T-helper 2 cell (primary cell): Measurements from ENCODE around the gene PPM1M.

ENCODE experiments used
- DNase-seq, 5 experiments: peaks; one replicate each; pipeline versions ENCODE4 v3.0.0 to v3.0.0-alpha.2; 2012 to 2022
- total RNA-seq, 2 donors: gene quantifications; one replicate each; lab custom pipeline; 2026; lab: John Stamatoyannopoulos, UW

The PPM1M gene
- total RNA-seq = 38.3 to 67.4 reads per million in 2 donors

GRCh38 chr3:52245322-52246263 is at the start of gene PPM1M:
Gene PPM1M (plus strand): TSS chr3:52245759. CDS start chr3:52245825, 66 bp downstream.
- peak; percentile 39 to 88 (median 65) for DNase-seq

GRCh38 chr3:52195823-52196331 is 49.7 kb upstream of the PPM1M start:
- DNase-seq = no peak

- DNase-seq = no peak
Measured at GRCh38 chr3:52196977-52197376, 48.6 kb upstream of the PPM1M start.

GRCh38 chr3:52197499-52197841 is 48.1 kb upstream of the PPM1M start:
- no peak for DNase-seq

- DNase-seq = peak; percentile 90 to 93 (median 91)
Measured at GRCh38 chr3:52197842-52198625, 47.5 kb upstream of the PPM1M start, which contains the start of gene ALAS1. Gene ALAS1 (plus strand): TSS chr3:52198160. CDS start chr3:52199242, 1,082 bp downstream.

- no peak for DNase-seq
Measured at GRCh38 chr3:52198643-52199608, 46.6 kb upstream of the PPM1M start.

- DNase-seq = no peak
Measured at GRCh38 chr3:52200981-52201679, 44.4 kb upstream of the PPM1M start.

GRCh38 chr3:52202384-52203077 is 43.0 kb upstream of the PPM1M start:
- no peak for DNase-seq

- no peak for DNase-seq
Measured at GRCh38 chr3:52203701-52204100, 41.9 kb upstream of the PPM1M start.

- DNase-seq = no peak
Measured at GRCh38 chr3:52204337-52205073, 41.1 kb upstream of the PPM1M start.

- no peak for DNase-seq
Measured at GRCh38 chr3:52205727-52206372, 39.7 kb upstream of the PPM1M start.

- no peak for DNase-seq
Measured at GRCh38 chr3:52208556-52208955, 37.0 kb upstream of the PPM1M start.

GRCh38 chr3:52210037-52210436 is 35.5 kb upstream of the PPM1M start:
- DNase-seq = no peak

- no peak for DNase-seq
Measured at GRCh38 chr3:52210550-52211046, 35.0 kb upstream of the PPM1M start.

GRCh38 chr3:52211268-52211891 is 34.2 kb upstream of the PPM1M start:
- no peak for DNase-seq

- DNase-seq = no peak
Measured at GRCh38 chr3:52213005-52213404, 32.6 kb upstream of the PPM1M start.

GRCh38 chr3:52213901-52214300 is 31.7 kb upstream of the PPM1M start:
- DNase-seq = no peak

GRCh38 chr3:52215351-52215750 is 30.2 kb upstream of the PPM1M start:
- DNase-seq = no peak
